Gastroesophageal sphincter (tissue), 4 donors: ENCODE measurements around the gene PLCB4. TPM values are rescaled to one million over a fixed set of nuclear protein-coding genes. Genes with fewer than 3 reads are reported as not detected.

ENCODE experiments used
- ATAC-seq: fragments of 150-250 bp; one replicate; pipeline ENCODE4 v1.9.1; 2016; ENCODE audit warnings: mild to moderate bottlenecking, moderate library complexity
- H3K27ac ChIP-seq, 4 donors: fragments of 200-600 bp; sonication (generic) in 3 of 4; 1 replicate in 3 of 4; 2 replicates in 1 of 4; pipeline ENCODE4 v1.5.1; 2016 to 2019
- H3K27me3 ChIP-seq: fragments of 200-600 bp; sonication (generic); one replicate; pipeline ENCODE4 v1.5.1; 2019
- H3K36me3 ChIP-seq, 2 donors: fragments of 200-600 bp; sonication (generic); one replicate each; pipeline ENCODE4 v1.5.1; 2019; ENCODE audit warnings: control low read depth in 1 of 2
- H3K4me1 ChIP-seq, 3 donors: fragments of 200-600 bp; sonication (generic); 1 replicate in 2 of 3; 2 replicates in 1 of 3; pipeline ENCODE4 v1.5.1; 2016 to 2019; ENCODE audit warnings: control low read depth in 2 of 3
- H3K4me3 ChIP-seq, 2 donors: fragments of 200-600 bp; sonication (generic); one replicate each; pipeline ENCODE4 v1.5.1; 2019; ENCODE audit warnings: mild to moderate bottlenecking in 1 of 2, moderate library complexity in 1 of 2
- H3K9me3 ChIP-seq, 3 donors: fragments of 200-600 bp; sonication (generic); one replicate each; pipeline ENCODE4 v1.5.1; 2017 to 2019; ENCODE audit warnings: control low read depth in 2 of 3
- CTCF ChIP-seq, 4 experiments: fragments of 200-600 bp in 2 of 4; fragments of 450-650 bp in 2 of 4; sonication (generic) in 1 of 4; IDR thresholded peaks; one replicate each; pipeline ENCODE4 v1.5.1; 2017 to 2019; ENCODE audit warnings: antibody characterized with exemption in 4 of 4, mild to moderate bottlenecking in 2 of 4, moderate library complexity in 2 of 4
- EP300 ChIP-seq: sonication (generic); formaldehyde crosslinking; IDR thresholded peaks from one replicate; pipeline ENCODE4 v1.6.1; 2017; ENCODE audit warnings: antibody characterized with exemption, mild to moderate bottlenecking
- POLR2A ChIP-seq, 2 donors: fragments of 450-650 bp; IDR thresholded peaks; one replicate each; pipeline ENCODE4 v1.6.1; 2017; ENCODE audit warnings: antibody characterized with exemption in 2 of 2, mild to moderate bottlenecking in 2 of 2, moderate library complexity in 1 of 2
- POLR2AphosphoS5 ChIP-seq: sonication (generic); formaldehyde crosslinking; IDR thresholded peaks from one replicate; pipeline ENCODE4 v1.6.1; 2017; ENCODE audit warnings: antibody characterized with exemption
- WGBS, 2 donors: methylation state at CpG; one replicate each; pipeline ENCODE4 v1.1.5; 2018; ENCODE audit warnings: low coverage in 1 of 2; 5-methylcytosine and 5-hydroxymethylcytosine counted together
- total RNA-seq, 4 donors: library from RNA; depleted of rRNA; stranded (reverse); fragments of >200 nt; gene quantifications; one replicate each; pipeline ENCODE4 v1.1.0, GENCODE V29; 2016

Gene PLCB4
- total RNA-seq, 4 donors from 2014 or later, result 21.9 to 109 (median 59.1) TPM

- 21 to 25% methylated on average over 6 to 7 of the region's 34 CpGs for WGBS, 2 donors
Measured at GRCh38 chr20:9506280-9506821, 437.5 kb downstream of the PLCB4 start.

GRCh38 chr20:9506964-9507369, 438.1 kb downstream of the PLCB4 start:
- Histone ChIP-seq H3K4me1 (peaks cover 0 to 23% (median 0%) of the 10 kb centered on the region in 3 donors), H3K27me3 (peaks cover 77% of the 10 kb centered on the region), H3K27ac (no peak overlapping the region), H3K9me3 (no peaks in the 10 kb centered on the region), H3K4me3 (peak overlapping the region in 1 of 2 donors; percentile 23), H3K36me3 (no peaks in the 10 kb centered on the region)
- TF ChIP-seq POLR2AphosphoS5 (no peak), CTCF (IDR thresholded peaks at IDR 0.05) (no peak)
- no peak for ATAC-seq
- WGBS, 2 donors, result 7 to 16% methylated on average over 3 to 5 of the region's 31 CpGs

More at GRCh38 chr20:9506280-9506821, 437.5 kb downstream of the PLCB4 start:
- H3K27ac ChIP-seq, result no peak overlapping the region
- peak overlapping the region in 1 of 2 donors; percentile 23 for H3K4me3 ChIP-seq
- H3K9me3 ChIP-seq, result no peaks in the 10 kb centered on the region
- no peak for ATAC-seq
- H3K36me3 ChIP-seq, result no peaks in the 10 kb centered on the region
- TF ChIP-seq CTCF (IDR thresholded peaks at IDR 0.05) (no peak), POLR2AphosphoS5 (no peak), POLR2A (IDR thresholded peaks at IDR 0.05) (no peak), EP300 (no peak)
- H3K4me1 ChIP-seq, result peaks cover 0 to 23% (median 0%) of the 10 kb centered on the region in 3 donors
- H3K27me3 ChIP-seq, result peaks cover 72% of the 10 kb centered on the region

GRCh38 chr20:9507544-9508239, 438.8 kb downstream of the PLCB4 start:
- Histone ChIP-seq H3K36me3 (no peaks in the 10 kb centered on the region), H3K27me3 (peaks cover 77% of the 10 kb centered on the region), H3K9me3 (no peaks in the 10 kb centered on the region), H3K4me1 (peaks cover 0 to 23% (median 0%) of the 10 kb centered on the region in 3 donors), H3K4me3 (no peak overlapping the region), H3K27ac (no peak overlapping the region)
- TF ChIP-seq EP300 (no peak), CTCF (IDR thresholded peaks at IDR 0.05) (no peak), POLR2AphosphoS5 (no peak), POLR2A (IDR thresholded peaks at IDR 0.05) (no peak)
- 0 to 10% methylated on average over 2 to 11 of the region's 37 CpGs for WGBS, 2 donors
- no peak for ATAC-seq

GRCh38 chr20:9508240-9508661, 439.4 kb downstream of the PLCB4 start:
- Histone ChIP-seq H3K27ac (no peak overlapping the region), H3K4me1 (peaks cover 0 to 23% (median 0%) of the 10 kb centered on the region in 3 donors), H3K9me3 (no peaks in the 10 kb centered on the region), H3K4me3 (no peak overlapping the region), H3K36me3 (no peaks in the 10 kb centered on the region), H3K27me3 (peaks cover 77% of the 10 kb centered on the region)
- 2 to 9% methylated on average over 10 to 16 of the region's 23 CpGs for WGBS, 2 donors
- TF ChIP-seq EP300 (no peak), POLR2AphosphoS5 (no peak), CTCF (IDR thresholded peaks at IDR 0.05) (no peak), POLR2A (IDR thresholded peaks at IDR 0.05) (no peak)
- no peak for ATAC-seq

- H3K36me3 ChIP-seq, result no peaks in the 10 kb centered on the region
- peaks cover 77% of the 10 kb centered on the region for H3K27me3 ChIP-seq
- ATAC-seq, result no peak
- no peak overlapping the region for H3K4me3 ChIP-seq
- H3K4me1 ChIP-seq, result peaks cover 0 to 23% (median 0%) of the 10 kb centered on the region in 3 donors
- 7% methylated on average over 7 of the region's 30 CpGs; no CpG with 5 or more reads in 1 of the 2 donors for WGBS, 2 donors
- no peaks in the 10 kb centered on the region for H3K9me3 ChIP-seq
- no peak overlapping the region for H3K27ac ChIP-seq
- TF ChIP-seq CTCF (IDR thresholded peaks at IDR 0.05) (no peak), EP300 (no peak), POLR2A (IDR thresholded peaks at IDR 0.05) (no peak), POLR2AphosphoS5 (no peak)
Measured at GRCh38 chr20:9508696-9509178, 439.9 kb downstream of the PLCB4 start.
